C4-2B (cell line): ENCODE measurements around the gene ZNRF3.

Experiments
- ZFX ChIP-seq: fragments of 450-650 bp; IDR thresholded peaks from 2 replicates; pipeline ENCODE4 v1.6.1; 2017
- TF ChIP-seq, protein P1 (sequence below): fragments of 450-650 bp; conservative IDR thresholded peaks from 2 replicates; pipeline ENCODE4 v1.5.1; 2017; ENCODE audit warnings: mild to moderate bottlenecking

DNA sequence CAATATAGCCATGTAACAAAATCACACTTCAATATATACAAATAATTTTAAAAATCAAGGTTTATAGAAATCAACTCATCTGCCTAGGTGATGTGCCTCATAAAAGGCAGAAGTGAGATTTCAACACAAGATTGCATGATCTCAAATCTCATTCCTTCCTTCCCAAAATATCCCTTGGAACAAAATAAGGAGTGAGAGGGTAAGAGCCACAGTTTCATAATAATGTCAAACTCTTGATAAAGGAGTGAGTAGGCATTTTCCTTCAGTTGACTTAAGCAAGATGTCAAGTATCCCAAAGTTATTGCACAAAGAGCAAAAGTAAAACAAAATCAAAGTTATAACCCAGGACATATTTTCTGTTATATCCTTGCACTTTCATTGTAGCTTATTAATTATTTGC is 97.0 kb downstream of the ZNRF3 start:
- TF ChIP-seq, protein P1, sequence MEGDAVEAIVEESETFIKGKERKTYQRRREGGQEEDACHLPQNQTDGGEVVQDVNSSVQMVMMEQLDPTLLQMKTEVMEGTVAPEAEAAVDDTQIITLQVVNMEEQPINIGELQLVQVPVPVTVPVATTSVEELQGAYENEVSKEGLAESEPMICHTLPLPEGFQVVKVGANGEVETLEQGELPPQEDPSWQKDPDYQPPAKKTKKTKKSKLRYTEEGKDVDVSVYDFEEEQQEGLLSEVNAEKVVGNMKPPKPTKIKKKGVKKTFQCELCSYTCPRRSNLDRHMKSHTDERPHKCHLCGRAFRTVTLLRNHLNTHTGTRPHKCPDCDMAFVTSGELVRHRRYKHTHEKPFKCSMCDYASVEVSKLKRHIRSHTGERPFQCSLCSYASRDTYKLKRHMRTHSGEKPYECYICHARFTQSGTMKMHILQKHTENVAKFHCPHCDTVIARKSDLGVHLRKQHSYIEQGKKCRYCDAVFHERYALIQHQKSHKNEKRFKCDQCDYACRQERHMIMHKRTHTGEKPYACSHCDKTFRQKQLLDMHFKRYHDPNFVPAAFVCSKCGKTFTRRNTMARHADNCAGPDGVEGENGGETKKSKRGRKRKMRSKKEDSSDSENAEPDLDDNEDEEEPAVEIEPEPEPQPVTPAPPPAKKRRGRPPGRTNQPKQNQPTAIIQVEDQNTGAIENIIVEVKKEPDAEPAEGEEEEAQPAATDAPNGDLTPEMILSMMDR = no peak
- TF ChIP-seq ZFX = no peak
